Upper lobe of left lung (tissue), 6 donors: Measurements from ENCODE around the gene MPO. TPM values are rescaled to one million over a fixed set of nuclear protein-coding genes. Genes with fewer than 3 reads are reported as not detected.

Source experiments
- ATAC-seq, 2 donors: fragments of 200-7000 bp; cut with Tn5 transposase; one replicate each; pipeline ENCODE4 v1.9.1; 2022; ENCODE audit warnings: mild to moderate bottlenecking in 2 of 2, moderate library complexity in 2 of 2; ENCODE audit not compliant: low FRiP score in 2 of 2
- DNase-seq, 2 donors: peaks; one replicate each; pipeline ENCODE4 v3.0.0-alpha.2; 2019 to 2020
- H3K27ac ChIP-seq, 4 donors: fragments of 200-600 bp; sonication (generic); one replicate each; pipeline ENCODE4 v1.5.1; 2016 to 2019
- H3K27me3 ChIP-seq, 4 donors: fragments of 200-600 bp; sonication (generic); one replicate each; pipeline ENCODE4 v1.5.1; 2017 to 2019
- H3K36me3 ChIP-seq, 4 donors: fragments of 200-600 bp; sonication (generic); one replicate each; pipeline ENCODE4 v1.5.1; 2016 to 2019
- H3K4me1 ChIP-seq, 4 donors: fragments of 200-600 bp; sonication (generic); one replicate each; pipeline ENCODE4 v1.5.1; 2018 to 2019
- H3K4me3 ChIP-seq, 4 donors: fragments of 200-600 bp; sonication (generic); one replicate each; pipeline ENCODE4 v1.5.1; 2017 to 2019; ENCODE audit warnings: mild to moderate bottlenecking in 2 of 4, moderate library complexity in 1 of 4
- H3K9me3 ChIP-seq, 4 donors: fragments of 200-600 bp; sonication (generic); one replicate each; pipeline ENCODE4 v1.5.1; 2018 to 2019
- EP300 ChIP-seq, 4 donors: sonication (generic); formaldehyde crosslinking; IDR thresholded peaks; one replicate each; pipeline ENCODE4 v1.5.1; 2017; ENCODE audit warnings: antibody characterized with exemption in 4 of 4, control low read depth in 2 of 4
- POLR2A ChIP-seq, 4 donors: fragments of 450-650 bp; IDR thresholded peaks; one replicate each; pipeline ENCODE4 v1.5.1; 2016 to 2017; ENCODE audit warnings: antibody characterized with exemption in 4 of 4, mild to moderate bottlenecking in 2 of 4
- POLR2AphosphoS5 ChIP-seq, 2 donors: sonication (generic); formaldehyde crosslinking; IDR thresholded peaks; one replicate each; pipeline ENCODE4 v1.5.1; 2017; ENCODE audit warnings: antibody characterized with exemption in 2 of 2
- WGBS, 2 donors: methylation state at CpG; one replicate each; pipeline ENCODE4 v1.1.5; 2017 to 2018; 5-methylcytosine and 5-hydroxymethylcytosine counted together
- total RNA-seq, 6 donors: library from RNA; depleted of rRNA in 4 of 6; stranded (reverse); fragments of >200 nt in 4 of 6; gene quantifications; one replicate each; pipeline versions ENCODE4 v1.1.0 to v1.2.1, GENCODE V29; 2016 to 2021
- TF ChIP-seq, protein P1 (sequence below), 6 experiments: fragments of 450-650 bp in 4 of 6; fragments of 200-600 bp in 2 of 6; sonication (generic) in 2 of 6; IDR thresholded peaks; one replicate each; pipeline ENCODE4 v1.5.1; 2016 to 2019; ENCODE audit warnings: antibody characterized with exemption in 6 of 6
- donor health status: DM: no; HTN: no; CAD: no; lungs with moderate emphysema.
- donor health status: DM: no; HTN: yes; CAD: no; lungs with severe emphysema.

The MPO gene
- total RNA-seq, 6 donors from 2014 or later = 0.71 to 4.6 (median 1.0) TPM

DNA sequence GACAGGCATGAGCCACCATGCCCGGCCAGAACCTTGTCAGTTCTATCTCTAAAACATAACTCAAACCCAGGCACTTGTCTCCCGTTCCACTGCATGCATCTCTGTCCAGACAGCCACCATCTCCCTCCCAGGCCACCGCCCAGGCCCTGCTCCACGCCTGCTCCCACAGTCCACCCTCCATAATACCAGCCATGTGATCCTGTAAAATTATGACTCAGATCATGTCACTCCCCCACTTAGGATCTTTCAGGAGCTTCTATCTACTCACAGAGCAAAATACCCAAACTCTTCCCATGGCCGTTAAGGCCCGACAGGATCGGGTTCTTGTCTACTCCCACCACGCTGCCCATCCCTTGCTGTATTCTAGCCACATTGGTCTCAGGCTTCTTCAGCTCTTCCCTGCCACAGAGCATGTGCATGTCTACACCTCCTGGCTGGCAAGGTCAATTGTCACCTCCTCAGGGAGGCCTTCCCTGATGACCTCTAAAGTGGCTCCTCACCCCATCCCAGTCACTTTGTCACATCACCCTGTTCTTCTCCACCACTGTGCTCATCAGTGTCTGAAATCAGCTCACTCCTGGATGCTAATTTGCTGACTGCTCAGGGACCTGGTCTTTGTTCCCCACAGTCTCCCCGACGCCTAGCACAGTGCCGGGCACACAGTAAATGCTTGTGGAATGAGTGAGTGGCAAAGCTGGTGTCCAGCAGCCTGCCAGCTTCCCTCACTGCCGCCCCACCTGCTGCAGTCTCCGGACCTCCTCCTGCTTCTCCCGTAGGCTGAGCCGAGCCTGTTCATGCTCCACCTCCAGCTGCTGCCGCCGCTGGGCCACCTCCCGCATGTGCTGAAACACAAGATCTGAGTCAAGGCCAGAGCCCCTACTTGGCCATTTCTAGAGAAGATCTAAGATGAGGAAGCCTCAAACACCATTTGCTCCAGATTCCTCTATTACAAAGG, 41.1 kb upstream of the MPO start:
- Histone ChIP-seq H3K9me3 (no peaks in the 10 kb centered on the region), H3K36me3 (no peaks in the 10 kb centered on the region), H3K27me3 (no peaks in the 10 kb centered on the region), H3K27ac (no peak overlapping the region), H3K4me3 (no peak overlapping the region), H3K4me1 (peaks cover 4 to 21% (median 13%) of the 10 kb centered on the region in 4 donors)
- ATAC-seq = no peak
- peak in 1 of 2 donors; percentile 66 for DNase-seq
- TF ChIP-seq POLR2A (IDR thresholded peaks at IDR 0.05) = no peak
- TF ChIP-seq POLR2AphosphoS5 (IDR thresholded peaks at IDR 0.05) = no peak
- TF ChIP-seq, protein P1, sequence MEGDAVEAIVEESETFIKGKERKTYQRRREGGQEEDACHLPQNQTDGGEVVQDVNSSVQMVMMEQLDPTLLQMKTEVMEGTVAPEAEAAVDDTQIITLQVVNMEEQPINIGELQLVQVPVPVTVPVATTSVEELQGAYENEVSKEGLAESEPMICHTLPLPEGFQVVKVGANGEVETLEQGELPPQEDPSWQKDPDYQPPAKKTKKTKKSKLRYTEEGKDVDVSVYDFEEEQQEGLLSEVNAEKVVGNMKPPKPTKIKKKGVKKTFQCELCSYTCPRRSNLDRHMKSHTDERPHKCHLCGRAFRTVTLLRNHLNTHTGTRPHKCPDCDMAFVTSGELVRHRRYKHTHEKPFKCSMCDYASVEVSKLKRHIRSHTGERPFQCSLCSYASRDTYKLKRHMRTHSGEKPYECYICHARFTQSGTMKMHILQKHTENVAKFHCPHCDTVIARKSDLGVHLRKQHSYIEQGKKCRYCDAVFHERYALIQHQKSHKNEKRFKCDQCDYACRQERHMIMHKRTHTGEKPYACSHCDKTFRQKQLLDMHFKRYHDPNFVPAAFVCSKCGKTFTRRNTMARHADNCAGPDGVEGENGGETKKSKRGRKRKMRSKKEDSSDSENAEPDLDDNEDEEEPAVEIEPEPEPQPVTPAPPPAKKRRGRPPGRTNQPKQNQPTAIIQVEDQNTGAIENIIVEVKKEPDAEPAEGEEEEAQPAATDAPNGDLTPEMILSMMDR (IDR thresholded peaks at IDR 0.05) = no peak
- no peak for TF ChIP-seq EP300 (IDR thresholded peaks at IDR 0.05)
- WGBS, 2 donors = 90 to 95% methylated on average over 18 of the region's 18 CpGs

DNA sequence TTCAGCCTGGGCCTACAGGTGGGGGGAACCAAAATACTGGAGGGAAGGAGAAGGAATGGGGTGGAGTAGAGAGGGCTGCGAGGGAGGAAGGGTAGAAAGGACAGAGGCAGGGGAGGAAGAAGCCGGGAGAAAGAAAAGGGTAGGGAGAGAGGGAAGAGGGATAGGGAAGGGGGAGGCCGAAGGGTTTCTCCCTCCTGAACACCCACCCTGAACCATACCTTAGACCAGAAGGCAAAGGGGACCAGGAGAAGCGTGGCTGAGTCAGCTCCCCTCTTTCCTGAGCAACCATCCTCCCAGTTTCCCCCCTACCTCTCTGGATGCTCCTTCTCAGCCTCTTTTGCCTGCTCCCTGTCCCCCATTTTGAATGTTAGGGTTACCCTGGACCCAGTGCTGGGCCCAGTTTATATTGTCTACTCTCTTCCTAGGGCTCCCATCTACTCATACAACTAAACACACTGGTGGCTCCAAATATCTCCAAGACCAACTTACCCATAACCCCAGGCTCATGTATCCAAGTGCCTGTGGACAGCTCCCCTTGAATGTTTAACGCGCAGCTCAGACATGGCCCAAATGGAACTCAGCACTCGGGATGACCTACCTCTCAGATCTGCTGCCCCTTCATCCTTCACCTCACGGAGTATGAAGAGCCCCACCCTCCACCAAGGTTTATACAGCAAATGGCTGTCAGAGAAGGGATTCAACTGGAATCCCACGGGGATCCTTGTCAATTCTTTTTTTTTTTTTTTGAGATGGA, 40.0 kb upstream of the MPO start:
- no peak for DNase-seq
- H3K4me3 ChIP-seq = no peak overlapping the region
- H3K36me3 ChIP-seq = no peaks in the 10 kb centered on the region
- TF ChIP-seq POLR2A (IDR thresholded peaks at IDR 0.05) = no peak
- TF ChIP-seq POLR2AphosphoS5 (IDR thresholded peaks at IDR 0.05) = no peak
- TF ChIP-seq EP300 (IDR thresholded peaks at IDR 0.05) = no peak
- TF ChIP-seq, protein P1 (IDR thresholded peaks at IDR 0.05) = no peak
- H3K27ac ChIP-seq = no peak overlapping the region
- H3K4me1 ChIP-seq = peaks cover 4 to 21% (median 13%) of the 10 kb centered on the region in 4 donors
- H3K27me3 ChIP-seq = no peaks in the 10 kb centered on the region
- no peaks in the 10 kb centered on the region for H3K9me3 ChIP-seq
- 87 to 91% methylated on average over 9 of the region's 9 CpGs for WGBS, 2 donors
- no peak for ATAC-seq

DNA sequence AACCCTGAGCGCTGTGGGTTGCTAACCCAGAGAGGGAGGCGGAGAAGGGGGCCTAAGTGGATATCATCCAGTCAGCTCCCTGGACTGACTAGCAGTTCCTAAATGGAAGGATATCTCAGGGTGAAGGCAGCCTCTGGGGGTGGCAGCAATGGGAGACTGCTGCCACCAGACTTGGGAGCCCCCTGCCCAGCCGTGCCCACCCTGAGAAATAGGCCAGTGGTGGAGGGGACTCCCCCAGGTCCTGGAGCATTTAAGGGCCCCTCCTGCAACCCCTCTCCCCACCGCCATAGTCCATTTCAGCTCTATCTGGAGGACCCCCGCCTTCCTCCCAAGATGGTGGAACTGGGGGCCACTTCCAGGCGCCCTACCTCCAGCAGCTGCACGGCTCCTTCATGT, 39.4 kb upstream of the MPO start:
- Histone ChIP-seq H3K36me3 (no peaks in the 10 kb centered on the region), H3K4me1 (peaks cover 4 to 16% (median 12%) of the 10 kb centered on the region in 4 donors), H3K4me3 (no peak overlapping the region), H3K27me3 (no peaks in the 10 kb centered on the region), H3K27ac (no peak overlapping the region), H3K9me3 (no peaks in the 10 kb centered on the region)
- DNase-seq (no peak), ATAC-seq (no peak)
- no peak for TF ChIP-seq POLR2A (IDR thresholded peaks at IDR 0.05)
- TF ChIP-seq EP300 (IDR thresholded peaks at IDR 0.05) = no peak
- TF ChIP-seq, protein P1 (IDR thresholded peaks at IDR 0.05) = no peak
- no peak for TF ChIP-seq POLR2AphosphoS5 (IDR thresholded peaks at IDR 0.05)
- 88 to 99% methylated on average over 6 to 7 of the region's 7 CpGs for WGBS, 2 donors

DNA sequence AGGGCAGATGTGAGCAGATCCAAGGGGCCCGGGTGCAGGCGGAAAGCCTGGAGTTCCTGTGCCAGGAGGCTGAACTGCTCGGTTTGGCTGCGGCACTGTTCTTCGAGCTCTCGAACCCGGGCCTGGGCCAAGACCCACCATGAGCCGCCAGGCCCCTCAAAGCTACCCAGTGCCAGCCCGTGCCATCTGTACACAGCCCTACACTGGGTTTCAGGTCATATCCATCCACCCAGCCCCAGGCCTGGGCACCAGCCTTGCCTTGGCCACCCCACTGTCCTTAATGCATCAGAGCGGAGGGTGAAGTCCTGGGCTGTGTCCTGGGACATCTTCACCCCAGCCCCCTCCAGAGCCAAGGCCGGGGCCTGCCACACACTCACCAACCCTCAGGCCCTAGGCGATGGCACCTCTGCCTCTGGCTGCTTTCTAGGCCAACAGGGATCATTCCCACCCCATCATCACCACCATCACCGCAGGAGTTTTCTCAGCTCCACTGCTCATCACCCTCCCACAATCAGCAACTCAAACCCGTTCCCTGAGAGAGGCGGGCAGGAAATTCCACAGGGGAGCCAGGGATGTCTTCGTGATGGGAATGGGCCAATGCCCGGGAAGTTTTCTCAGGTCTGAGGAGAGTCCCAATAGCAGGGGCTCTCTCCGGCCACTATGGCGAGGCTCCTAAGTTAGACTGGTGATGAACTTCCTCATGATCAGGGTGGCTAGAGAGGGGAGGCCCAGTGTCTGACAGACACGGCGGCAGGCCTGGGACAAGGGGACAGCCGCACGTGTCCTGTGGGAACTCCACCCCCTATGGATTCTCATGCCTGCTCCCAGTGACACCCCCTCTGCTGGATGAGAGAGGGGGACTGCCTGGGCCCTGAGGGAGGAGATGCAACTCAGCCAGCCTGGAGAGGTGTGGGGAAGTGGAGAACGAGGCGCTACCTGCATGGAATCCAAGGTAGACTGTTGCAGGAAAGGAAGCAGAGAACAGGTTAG, 38.7 kb upstream of the MPO start:
- no peak overlapping the region for H3K27ac ChIP-seq
- H3K36me3 ChIP-seq = no peaks in the 10 kb centered on the region
- 77 to 86% methylated on average over 13 to 23 of the region's 25 CpGs for WGBS, 2 donors
- TF ChIP-seq, protein P1 (IDR thresholded peaks at IDR 0.05) = no peak
- TF ChIP-seq POLR2AphosphoS5 (IDR thresholded peaks at IDR 0.05) (no peak), POLR2A (IDR thresholded peaks at IDR 0.05) (no peak), EP300 (IDR thresholded peaks at IDR 0.05) (no peak)
- peaks cover 0 to 9% (median 7%) of the 10 kb centered on the region in 4 donors for H3K4me1 ChIP-seq
- DNase-seq = no peak
- H3K9me3 ChIP-seq = no peaks in the 10 kb centered on the region
- no peaks in the 10 kb centered on the region for H3K27me3 ChIP-seq
- H3K4me3 ChIP-seq = no peak overlapping the region
- ATAC-seq = no peak
